ENCODE measurements around the gene NR6A1. TPM values are rescaled to one million over a fixed set of nuclear protein-coding genes. Genes with fewer than 3 reads are reported as not detected.

The NR6A1 gene
- total RNA-seq, 1 donor from 2014 or later = 4.0 TPM

- Histone ChIP-seq H3K9me3 (no peaks in the 10 kb centered on the region), H3K4me3 (no peak overlapping the region), H3K36me3 (no peaks in the 10 kb centered on the region), H3K27me3 (no peaks in the 10 kb centered on the region), H3K4me1 (no peaks in the 10 kb centered on the region), H3K27ac (no peak overlapping the region)
- ATAC-seq (no peak), DNase-seq (no peak)
- no peak for TF ChIP-seq CTCF (IDR thresholded peaks at IDR 0.05)
- intact Hi-C loops (cut with DNase I) = loop anchor here (10.0 kb wide), 1 partner anchor 96 kb away; no protein-coding TSS in a partner anchor
These were observed 60.3 kb downstream of the NR6A1 start for GRCh38 chr9:124710766-124711165.

GRCh38 chr9:124709292-124709690 lies 61.8 kb downstream of the NR6A1 start:
- ATAC-seq (no peak), DNase-seq (no peak)
- Histone ChIP-seq H3K36me3 (no peaks in the 10 kb centered on the region), H3K27ac (no peak overlapping the region), H3K9me3 (no peaks in the 10 kb centered on the region), H3K4me3 (no peak overlapping the region), H3K4me1 (no peaks in the 10 kb centered on the region), H3K27me3 (no peaks in the 10 kb centered on the region)
- intact Hi-C loops (cut with DNase I) = no loop called here
- TF ChIP-seq CTCF (IDR thresholded peaks at IDR 0.05) = no peak

GRCh38 chr9:124708633-124709291 lies 62.3 kb downstream of the NR6A1 start:
- Histone ChIP-seq H3K27ac (no peak overlapping the region), H3K4me1 (no peaks in the 10 kb centered on the region), H3K9me3 (no peaks in the 10 kb centered on the region), H3K4me3 (no peak overlapping the region), H3K27me3 (no peaks in the 10 kb centered on the region), H3K36me3 (no peaks in the 10 kb centered on the region)
- intact Hi-C loops (cut with DNase I) = no loop called here
- ATAC-seq = no peak
- TF ChIP-seq CTCF (IDR thresholded peaks at IDR 0.05) = no peak
- no peak for DNase-seq

GRCh38 chr9:124708074-124708473 lies 63.0 kb downstream of the NR6A1 start:
- intact Hi-C loops (cut with DNase I) = no loop called here
- no peaks in the 10 kb centered on the region for H3K9me3 ChIP-seq
- ATAC-seq (no peak), DNase-seq (no peak)
- no peak for TF ChIP-seq CTCF (IDR thresholded peaks at IDR 0.05)
- no peak overlapping the region for H3K27ac ChIP-seq
- no peak overlapping the region for H3K4me3 ChIP-seq
- no peaks in the 10 kb centered on the region for H3K36me3 ChIP-seq
- no peaks in the 10 kb centered on the region for H3K4me1 ChIP-seq
- no peaks in the 10 kb centered on the region for H3K27me3 ChIP-seq

GRCh38 chr9:124707666-124708065 lies 63.4 kb downstream of the NR6A1 start:
- no peak for DNase-seq
- Histone ChIP-seq H3K27ac (no peak overlapping the region), H3K4me1 (no peaks in the 10 kb centered on the region), H3K36me3 (no peaks in the 10 kb centered on the region), H3K9me3 (no peaks in the 10 kb centered on the region), H3K4me3 (no peak overlapping the region), H3K27me3 (no peaks in the 10 kb centered on the region)
- intact Hi-C loops (cut with DNase I) = no loop called here
- TF ChIP-seq CTCF (IDR thresholded peaks at IDR 0.05) = no peak
- no peak for ATAC-seq

GRCh38 chr9:124706685-124707084 lies 64.4 kb downstream of the NR6A1 start:
- H3K27me3 ChIP-seq = no peaks in the 10 kb centered on the region
- intact Hi-C loops (cut with DNase I) = no loop called here
- TF ChIP-seq CTCF (IDR thresholded peaks at IDR 0.05) = no peak
- ATAC-seq (no peak), DNase-seq (no peak)
- H3K4me3 ChIP-seq = no peak overlapping the region
- no peaks in the 10 kb centered on the region for H3K36me3 ChIP-seq
- H3K9me3 ChIP-seq = no peaks in the 10 kb centered on the region
- no peak overlapping the region for H3K27ac ChIP-seq
- no peaks in the 10 kb centered on the region for H3K4me1 ChIP-seq

Data from upper lobe of right lung (tissue), 1 donor.